ACC112 (cell line): ENCODE measurements around the gene ATP9A.
A peak's percentile ranks its signal among the peaks of the same experiment; 100 is the strongest.
"Not testable (repeated sequence)": the region's sequence is repeated elsewhere in the genome, so short reads cannot be mapped to it uniquely, and the experiment has no call there.

Experiments
- H2AFZ ChIP-seq: fragments of 200-600 bp; sonication (generic); one replicate; pipeline ENCODE4 v1.6.0; 2017; ENCODE audit warnings: antibody characterized with exemption, low read length; ENCODE audit not compliant: unreplicated experiment
- H3K27ac ChIP-seq: fragments of 200-600 bp; sonication (generic); 2 replicates; pipeline ENCODE4 v1.5.1; 2014; ENCODE audit warnings: low read depth, mild to moderate bottlenecking, antibody characterized with exemption, low read length, moderate library complexity
- H3K27me3 ChIP-seq: fragments of 200-600 bp; sonication (generic); 2 replicates; pipeline ENCODE4 v1.6.1; 2014; ENCODE audit warnings: mild to moderate bottlenecking, antibody characterized with exemption, low read length, moderate library complexity, mixed read lengths; ENCODE audit not compliant: insufficient read depth
- H3K36me3 ChIP-seq: fragments of 200-600 bp; sonication (generic); 2 replicates; pipeline ENCODE4 v1.6.1; 2016; ENCODE audit warnings: mild to moderate bottlenecking, antibody characterized with exemption, low read length, moderate library complexity, mixed read lengths; ENCODE audit not compliant: insufficient read depth
- H3K4me1 ChIP-seq: fragments of 200-600 bp; sonication (generic); one replicate; pipeline ENCODE4 v1.6.1; 2016; ENCODE audit warnings: low read length, mixed read lengths; ENCODE audit not compliant: insufficient read depth, unreplicated experiment, control insufficient read depth
- H3K4me3 ChIP-seq: fragments of 200-600 bp; sonication (generic); 2 replicates; pipeline ENCODE4 v1.5.1; 2014; ENCODE audit warnings: mild to moderate bottlenecking, low read depth, low read length
- H3K79me2 ChIP-seq: fragments of 200-600 bp; sonication (generic); one replicate; pipeline ENCODE4 v1.6.0; 2016; ENCODE audit warnings: low read length; ENCODE audit not compliant: control insufficient read depth, unreplicated experiment, insufficient read depth

The ATP9A gene

GRCh38 chr20:51688600-51689244, 79.5 kb downstream of the ATP9A start:
- H3K27me3 ChIP-seq: no peaks in the 10 kb centered on the region
- no peaks in the 10 kb centered on the region for H3K79me2 ChIP-seq
- no peak overlapping the region for H2AFZ ChIP-seq
- H3K27ac ChIP-seq: no peak overlapping the region
- H3K4me1 ChIP-seq: peaks cover 4% of the 10 kb centered on the region
- H3K4me3 ChIP-seq: no peak overlapping the region
- no peaks in the 10 kb centered on the region for H3K36me3 ChIP-seq

DNA sequence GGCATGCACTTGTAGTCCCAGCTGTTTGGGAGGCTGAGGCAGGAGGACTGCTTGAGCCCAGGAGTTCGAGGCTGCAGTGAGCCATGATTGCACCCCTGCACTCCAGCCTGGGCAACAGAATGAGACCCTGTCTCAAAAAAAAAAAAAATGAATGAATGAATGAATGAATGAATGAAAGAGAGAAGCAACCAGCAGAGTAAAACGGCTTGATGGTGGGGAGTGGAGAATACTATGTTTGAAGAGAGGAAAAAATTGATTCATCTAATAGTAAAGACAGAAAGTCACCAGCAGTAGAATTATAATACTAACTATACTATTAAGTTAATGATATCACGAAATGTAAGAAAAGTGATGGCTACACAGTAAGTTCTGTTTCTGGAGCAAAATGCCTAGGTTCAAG, 80.6 kb downstream of the ATP9A start:
- Histone ChIP-seq H3K4me1 (peaks cover 4% of the 10 kb centered on the region), H2AFZ (no peak overlapping the region), H3K27me3 (no peaks in the 10 kb centered on the region), H3K27ac (peak overlapping the region; percentile 26; the same call in 1 of the 2 replicates), H3K79me2 (no peaks in the 10 kb centered on the region), H3K36me3 (no peaks in the 10 kb centered on the region), H3K4me3 (no peak overlapping the region)

GRCh38 chr20:51687108-51687507, 81.1 kb downstream of the ATP9A start:
- Histone ChIP-seq H3K4me3 (no peak overlapping the region), H3K79me2 (no peaks in the 10 kb centered on the region), H3K4me1 (peaks cover 4% of the 10 kb centered on the region), H2AFZ (no peak overlapping the region), H3K36me3 (no peaks in the 10 kb centered on the region), H3K27ac (peak overlapping the region; percentile 26; the same call in 1 of the 2 replicates), H3K27me3 (no peaks in the 10 kb centered on the region)

DNA sequence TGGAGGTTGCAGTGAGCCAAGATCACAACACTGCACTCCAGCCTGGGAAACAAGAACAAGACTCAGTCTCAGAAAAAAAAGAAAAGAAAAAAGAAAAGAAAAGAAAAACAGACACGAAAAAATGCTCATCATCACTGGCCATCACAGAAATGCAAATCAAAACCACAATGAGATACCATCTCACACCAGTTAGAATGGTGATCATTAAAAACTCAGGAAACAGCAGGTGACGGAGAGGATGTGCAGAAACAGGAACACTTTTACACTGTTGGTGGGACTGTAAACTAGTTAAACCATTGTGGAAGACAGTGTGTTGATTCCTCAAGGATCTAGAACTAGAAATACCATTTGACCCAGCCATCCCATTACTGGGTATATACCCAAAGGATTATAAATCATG, 82.7 kb downstream of the ATP9A start:
- H3K27ac ChIP-seq, H3K4me3 ChIP-seq, H3K27me3 ChIP-seq, H3K4me1 ChIP-seq, H3K36me3 ChIP-seq, H3K79me2 ChIP-seq, H2AFZ ChIP-seq: not testable (repeated sequence)

- Histone ChIP-seq H3K27me3 (no peaks in the 10 kb centered on the region), H3K36me3 (no peaks in the 10 kb centered on the region), H3K79me2 (no peaks in the 10 kb centered on the region), H3K27ac (no peak overlapping the region), H3K4me1 (no peaks in the 10 kb centered on the region), H3K4me3 (no peak overlapping the region), H2AFZ (no peak overlapping the region)
Observed at GRCh38 chr20:51680067-51680749, 88.0 kb downstream of the ATP9A start.

- Histone ChIP-seq H3K79me2 (no peaks in the 10 kb centered on the region), H3K36me3 (no peaks in the 10 kb centered on the region), H3K27me3 (no peaks in the 10 kb centered on the region), H3K4me3 (no peak overlapping the region), H3K4me1 (no peaks in the 10 kb centered on the region), H3K27ac (no peak overlapping the region), H2AFZ (no peak overlapping the region)
Observed at GRCh38 chr20:51679254-51679921, 88.8 kb downstream of the ATP9A start.

GRCh38 chr20:51678026-51678697, 90.0 kb downstream of the ATP9A start:
- no peak overlapping the region for H3K27ac ChIP-seq
- no peak overlapping the region for H2AFZ ChIP-seq

DNA sequence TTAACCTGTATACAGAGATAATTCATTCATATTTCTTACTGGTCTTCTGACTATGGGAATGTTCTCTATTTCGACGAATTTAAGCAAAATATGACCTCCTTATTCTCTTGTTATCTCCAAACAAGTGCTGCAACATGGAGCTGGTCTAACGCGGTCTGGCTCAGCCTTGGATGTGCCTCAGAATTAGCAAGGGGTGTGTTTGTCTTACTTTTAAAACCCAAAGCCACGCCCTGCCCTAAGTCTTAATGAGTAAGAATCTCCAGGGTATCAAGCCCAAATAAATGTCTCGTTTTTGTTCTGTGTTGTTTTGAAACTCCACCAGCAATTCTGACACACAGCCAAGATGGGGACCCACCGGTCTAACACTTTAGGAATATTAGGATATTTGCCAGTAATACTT, 99.2 kb downstream of the ATP9A start:
- H3K27me3 ChIP-seq: no peaks in the 10 kb centered on the region
- no peak overlapping the region for H3K4me3 ChIP-seq
- no peaks in the 10 kb centered on the region for H3K79me2 ChIP-seq
- H3K36me3 ChIP-seq: no peaks in the 10 kb centered on the region
- no peak overlapping the region for H3K27ac ChIP-seq
- H2AFZ ChIP-seq: no peak overlapping the region
- no peaks in the 10 kb centered on the region for H3K4me1 ChIP-seq

More at GRCh38 chr20:51678026-51678697, 90.0 kb downstream of the ATP9A start:
- Histone ChIP-seq H3K4me3 (no peak overlapping the region), H3K79me2 (no peaks in the 10 kb centered on the region), H3K4me1 (no peaks in the 10 kb centered on the region), H3K36me3 (no peaks in the 10 kb centered on the region), H3K27me3 (no peaks in the 10 kb centered on the region)

GRCh38 chr20:51668515-51668914, 99.7 kb downstream of the ATP9A start:
- Histone ChIP-seq H3K4me1 (no peaks in the 10 kb centered on the region), H3K79me2 (no peaks in the 10 kb centered on the region), H3K27me3 (no peaks in the 10 kb centered on the region), H3K27ac (no peak overlapping the region), H3K36me3 (no peaks in the 10 kb centered on the region), H2AFZ (no peak overlapping the region), H3K4me3 (no peak overlapping the region)

- Histone ChIP-seq H3K4me1 (no peaks in the 10 kb centered on the region), H2AFZ (no peak overlapping the region), H3K36me3 (no peaks in the 10 kb centered on the region), H3K27me3 (no peaks in the 10 kb centered on the region), H3K27ac (no peak overlapping the region), H3K79me2 (no peaks in the 10 kb centered on the region), H3K4me3 (no peak overlapping the region)
Observed at GRCh38 chr20:51667491-51667890, 100.7 kb downstream of the ATP9A start.
